Activated naive CD4-positive, alpha-beta T cell treated with anti-CD3 and anti-CD28 coated beads, Interleukin-2, amount 50 U/mL, for 24 hours (primary cell): Measurements from ENCODE around the gene GCDH.
"Not testable (repeated sequence)": the region's sequence is repeated elsewhere in the genome, so short reads cannot be mapped to it uniquely, and the experiment has no call there.

ENCODE experiments used
- H3K27ac Mint-ChIP-seq: one replicate; pipeline ENCODE4 v1.8.0; 2021; ENCODE audit warnings: mild to moderate bottlenecking, mixed read lengths
- H3K27me3 Mint-ChIP-seq: one replicate; pipeline ENCODE4 v1.8.0; 2021; ENCODE audit warnings: mixed read lengths
- H3K36me3 Mint-ChIP-seq: one replicate; pipeline ENCODE4 v1.8.0; 2021; ENCODE audit warnings: mixed read lengths
- H3K4me1 Mint-ChIP-seq: one replicate; pipeline ENCODE4 v1.8.0; 2021; ENCODE audit warnings: mixed read lengths
- H3K4me3 Mint-ChIP-seq: one replicate; pipeline ENCODE4 v1.8.0; 2021; ENCODE audit warnings: mild to moderate bottlenecking, mixed read lengths
- H3K9me3 Mint-ChIP-seq: one replicate; pipeline ENCODE4 v1.8.0; 2021; ENCODE audit warnings: mixed read lengths

GCDH gene

GRCh38 chr19:12885749-12886650 lies 5.0 kb upstream of the GCDH start:
- Mint-ChIP-seq H3K4me1 (peaks cover 21% of the 10 kb centered on the region), H3K36me3 (peaks cover 1% of the 10 kb centered on the region), H3K27me3 (no peaks in the 10 kb centered on the region), H3K27ac (no peak overlapping the region), H3K9me3 (no peaks in the 10 kb centered on the region), H3K4me3 (peak overlapping the region; percentile 59)

GRCh38 chr19:12886651-12886968 lies 4.3 kb upstream of the GCDH start:
- Mint-ChIP-seq H3K9me3 (no peaks in the 10 kb centered on the region), H3K27me3 (no peaks in the 10 kb centered on the region), H3K27ac (no peak overlapping the region), H3K4me3 (peak overlapping the region; percentile 59), H3K4me1 (peaks cover 23% of the 10 kb centered on the region), H3K36me3 (peaks cover 3% of the 10 kb centered on the region)

- Mint-ChIP-seq H3K4me3 (peak within 1 kb of the TSS; percentile 59), H3K27me3 (no peaks in the 10 kb centered on the region), H3K9me3 (no peaks in the 10 kb centered on the region), H3K4me1 (peaks cover 26% of the 10 kb centered on the region), H3K36me3 (peaks cover 3% of the 10 kb centered on the region), H3K27ac (no peak within 1 kb of the TSS)
Observed at GRCh38 chr19:12886969-12887747, 3.8 kb upstream of the GCDH start, which contains the start of gene KLF1. KLF1 (minus strand) TSS chr19:12887201; CDS start chr19:12887140, 61 bp downstream.

- Mint-ChIP-seq H3K27me3 (no peaks in the 10 kb centered on the region), H3K36me3 (peaks cover 3% of the 10 kb centered on the region), H3K27ac (no peak overlapping the region), H3K4me1 (peaks cover 27% of the 10 kb centered on the region), H3K9me3 (no peaks in the 10 kb centered on the region), H3K4me3 (no peak overlapping the region)
Observed at GRCh38 chr19:12888006-12888603, 2.9 kb upstream of the GCDH start.

- H3K4me3 Mint-ChIP-seq, result peak overlapping the region; percentile 100
- not testable (repeated sequence) for H3K27me3 Mint-ChIP-seq, H3K36me3 Mint-ChIP-seq, H3K9me3 Mint-ChIP-seq
- H3K27ac Mint-ChIP-seq, result peak overlapping the region; percentile 91
- peaks cover 21% of the 10 kb centered on the region for H3K4me1 Mint-ChIP-seq
Observed at GRCh38 chr19:12890299-12890786, 617 bp upstream of the GCDH start.

- Mint-ChIP-seq H3K27ac (no peak overlapping the region), H3K9me3 (no peaks in the 10 kb centered on the region), H3K4me1 (peaks cover 19% of the 10 kb centered on the region), H3K36me3 (peaks cover 9% of the 10 kb centered on the region), H3K27me3 (no peaks in the 10 kb centered on the region), H3K4me3 (peak overlapping the region; percentile 100)
Observed at GRCh38 chr19:12891553-12892021, 627 bp downstream of the GCDH start.

GRCh38 chr19:12893582-12893981 lies 2.6 kb downstream of the GCDH start:
- Mint-ChIP-seq H3K36me3 (peaks cover 9% of the 10 kb centered on the region), H3K27me3 (no peaks in the 10 kb centered on the region), H3K27ac (no peak overlapping the region), H3K4me3 (peak overlapping the region; percentile 100), H3K9me3 (no peaks in the 10 kb centered on the region), H3K4me1 (peaks cover 17% of the 10 kb centered on the region)

- Mint-ChIP-seq H3K36me3 (peaks cover 5% of the 10 kb centered on the region), H3K9me3 (no peaks in the 10 kb centered on the region), H3K27ac (no peak overlapping the region), H3K4me1 (peaks cover 4% of the 10 kb centered on the region), H3K4me3 (no peak overlapping the region), H3K27me3 (no peaks in the 10 kb centered on the region)
Observed at GRCh38 chr19:12896460-12896859, 5.5 kb downstream of the GCDH start.

GRCh38 chr19:12899891-12900518 lies 9.0 kb downstream of the GCDH start:
- no peak overlapping the region for H3K27ac Mint-ChIP-seq
- H3K27me3 Mint-ChIP-seq, result no peaks in the 10 kb centered on the region
- peaks cover under 1% of the 10 kb centered on the region for H3K36me3 Mint-ChIP-seq
- H3K4me1 Mint-ChIP-seq, result no peaks in the 10 kb centered on the region
- H3K4me3 Mint-ChIP-seq, result no peak overlapping the region
- H3K9me3 Mint-ChIP-seq, result no peaks in the 10 kb centered on the region

GRCh38 chr19:12907166-12907565 lies 16.2 kb downstream of the GCDH start:
- no peaks in the 10 kb centered on the region for H3K9me3 Mint-ChIP-seq
- H3K4me1 Mint-ChIP-seq, result no peaks in the 10 kb centered on the region

GRCh38 chr19:12912571-12912970 lies 21.6 kb downstream of the GCDH start:
- Mint-ChIP-seq H3K9me3 (no peaks in the 10 kb centered on the region), H3K4me1 (peaks cover 30% of the 10 kb centered on the region), H3K4me3 (no peak overlapping the region), H3K27me3 (no peaks in the 10 kb centered on the region), H3K36me3 (no peaks in the 10 kb centered on the region), H3K27ac (no peak overlapping the region)

More at GRCh38 chr19:12907166-12907565, 16.2 kb downstream of the GCDH start:
- no peaks in the 10 kb centered on the region for H3K36me3 Mint-ChIP-seq
- no peaks in the 10 kb centered on the region for H3K27me3 Mint-ChIP-seq
- H3K27ac Mint-ChIP-seq, result no peak overlapping the region
- no peak overlapping the region for H3K4me3 Mint-ChIP-seq

- peaks cover 30% of the 10 kb centered on the region for H3K4me1 Mint-ChIP-seq
- peak overlapping the region; percentile 68 for H3K27ac Mint-ChIP-seq
- H3K4me3 Mint-ChIP-seq, result no peak overlapping the region
- no peaks in the 10 kb centered on the region for H3K27me3 Mint-ChIP-seq
- no peaks in the 10 kb centered on the region for H3K36me3 Mint-ChIP-seq
- H3K9me3 Mint-ChIP-seq, result no peaks in the 10 kb centered on the region
Observed at GRCh38 chr19:12913011-12913561, 22.1 kb downstream of the GCDH start.

- Mint-ChIP-seq H3K27ac (peak overlapping the region; percentile 77), H3K4me3 (peak overlapping the region; percentile 70), H3K9me3 (no peaks in the 10 kb centered on the region), H3K36me3 (no peaks in the 10 kb centered on the region), H3K27me3 (no peaks in the 10 kb centered on the region), H3K4me1 (peaks cover 39% of the 10 kb centered on the region)
Observed at GRCh38 chr19:12913851-12914690, 23.1 kb downstream of the GCDH start.

- Mint-ChIP-seq H3K4me1 (peaks cover 48% of the 10 kb centered on the region), H3K27ac (peak overlapping the region; percentile 41)
- H3K27me3 Mint-ChIP-seq, H3K4me3 Mint-ChIP-seq, H3K9me3 Mint-ChIP-seq, H3K36me3 Mint-ChIP-seq: not testable (repeated sequence)
Observed at GRCh38 chr19:12915860-12916259, 24.9 kb downstream of the GCDH start.
